Epithelial cell of proximal tubule (primary cell): Measurements from ENCODE around the gene NEIL1. TPM values are rescaled to one million over a fixed set of nuclear protein-coding genes. Genes with fewer than 3 reads are reported as not detected.

Source experiments
- DNase-seq: peaks from one replicate; pipeline ENCODE4 v3.0.0-alpha.2; 2011; ENCODE audit warnings: low read depth
- H3K4me3 ChIP-seq: 2 replicates; pipeline ENCODE4 v1.5.1; 2011; ENCODE audit warnings: low read depth, mild to moderate bottlenecking, low read length
- CTCF ChIP-seq: conservative IDR thresholded peaks from 2 replicates; pipeline ENCODE4 v1.5.1; 2012; ENCODE audit warnings: low read depth, mild to moderate bottlenecking, low read length
- total RNA-seq: library from RNA; depleted of rRNA; stranded (reverse); fragments of >200 nt; gene quantifications from 2 replicates; pipeline ENCODE4 v1.2.3, GENCODE V29; 2015

Gene NEIL1
- total RNA-seq, 1 donor from 2014 or later, result 7.6 TPM

DNA sequence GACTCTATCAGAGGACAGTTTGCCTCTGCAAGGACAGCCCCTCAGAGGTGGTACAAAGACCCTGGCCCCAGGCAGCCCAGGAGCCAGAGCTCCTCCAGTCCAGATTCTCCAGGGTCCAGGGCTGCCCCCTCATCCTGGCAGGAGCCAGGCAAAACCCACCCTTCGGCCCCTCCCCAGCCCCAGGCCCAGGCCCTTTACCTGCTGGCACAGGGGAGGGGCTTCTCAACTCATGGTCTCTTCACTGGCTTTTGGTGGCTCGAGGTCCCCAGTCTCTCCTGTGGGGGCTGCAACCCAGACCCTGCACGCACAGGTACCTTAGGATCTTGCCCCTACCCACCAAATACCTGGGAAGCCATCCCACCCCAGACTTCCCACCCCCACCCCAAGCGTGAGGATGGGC lies 8.5 kb downstream of the NEIL1 start:
- no peak for TF ChIP-seq CTCF
- no peak overlapping the region for H3K4me3 ChIP-seq
- DNase-seq, result no peak

DNA sequence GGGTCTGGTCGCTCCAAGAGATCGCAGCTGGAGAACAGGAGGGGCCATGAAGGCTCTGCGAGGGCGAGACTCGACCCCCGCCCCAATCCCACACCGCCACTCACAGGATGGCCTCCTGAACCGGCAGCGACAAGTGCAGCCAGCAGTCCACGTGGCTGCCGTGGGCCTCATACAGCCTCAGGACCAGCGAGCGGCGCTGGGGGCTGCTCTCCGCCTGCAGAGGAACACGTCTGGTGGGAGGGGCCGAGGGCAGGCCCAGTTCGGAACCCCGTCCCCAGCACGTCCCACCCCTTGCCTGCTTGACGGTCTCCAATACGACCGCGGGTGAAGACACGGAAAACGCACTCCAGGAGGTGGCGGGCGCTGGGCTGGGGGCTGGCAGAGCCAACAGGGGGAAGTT lies 9.2 kb downstream of the NEIL1 start:
- TF ChIP-seq CTCF, result no peak
- no peak for DNase-seq
- H3K4me3 ChIP-seq, result no peak overlapping the region

GRCh38 chr15:75356517-75356916 lies 9.7 kb downstream of the NEIL1 start:
- DNase-seq, result no peak
- no peak overlapping the region for H3K4me3 ChIP-seq
- TF ChIP-seq CTCF, result no peak

- no peak for DNase-seq
- no peak overlapping the region for H3K4me3 ChIP-seq
- no peak for TF ChIP-seq CTCF
Observed at GRCh38 chr15:75357976-75358673, 11.3 kb downstream of the NEIL1 start.

GRCh38 chr15:75358771-75359536 lies 12.1 kb downstream of the NEIL1 start:
- no peak for TF ChIP-seq CTCF
- DNase-seq, result no peak
- H3K4me3 ChIP-seq, result no peak overlapping the region

- no peak for TF ChIP-seq CTCF
- DNase-seq, result no peak
Observed at GRCh38 chr15:75359537-75360250, 12.9 kb downstream of the NEIL1 start.

More at GRCh38 chr15:75359537-75360250, 12.9 kb downstream of the NEIL1 start:
- no peak overlapping the region for H3K4me3 ChIP-seq
